ENCODE data around the gene PSMG4.
A peak's percentile ranks its signal among the peaks of the same experiment; 100 is the strongest.

Gene PSMG4

GRCh38 chr6:3294921-3295871 is 36.4 kb downstream of the PSMG4 start:
- 0 out of 2 replicates have a peak overlapping the region, but pooled peaks have one; percentile 2 for H3K4me3 ChIP-seq (ENCODE audit: low read depth, low read length)
- peak; percentile 99 for DNase-seq
- peak; percentile 87 for TF ChIP-seq CTCF (IDR thresholded peaks at IDR 0.05; ENCODE audit: low read depth, low read length)

GRCh38 chr6:3296078-3296477 is 37.3 kb downstream of the PSMG4 start:
- DNase-seq = peak; percentile 94
- Histone ChIP-seq H3K27me3 (ENCODE audit: insufficient read depth, low read depth, severe bottlenecking) (no peaks in the 10 kb centered on the region), H3K4me3 (ENCODE audit: low read depth, low read length) (peak overlapping the region; percentile 6), H3K9me3 (ENCODE audit: severe bottlenecking) (no peaks in the 10 kb centered on the region), H3K27ac (peak overlapping the region; percentile 97), H3K36me3 (peaks cover 18% of the 10 kb centered on the region)
- TF ChIP-seq CTCF (IDR thresholded peaks at IDR 0.05; ENCODE audit: low read depth, low read length) = peak; percentile 25; the same call in 1 of the 2 replicates

More at GRCh38 chr6:3294921-3295871, 36.4 kb downstream of the PSMG4 start:
- Histone ChIP-seq H3K36me3 (peaks cover 26% of the 10 kb centered on the region), H3K27me3 (ENCODE audit: insufficient read depth, low read depth, severe bottlenecking) (no peaks in the 10 kb centered on the region), H3K9me3 (ENCODE audit: severe bottlenecking) (no peaks in the 10 kb centered on the region), H3K27ac (peak overlapping the region; percentile 97)

- DNase-seq = peak; percentile 65
- H3K27me3 ChIP-seq (ENCODE audit: insufficient read depth, low read depth, severe bottlenecking) = no peaks in the 10 kb centered on the region
- peaks cover 18% of the 10 kb centered on the region for H3K36me3 ChIP-seq
- no peaks in the 10 kb centered on the region for H3K9me3 ChIP-seq (ENCODE audit: severe bottlenecking)
- no peak for TF ChIP-seq CTCF (IDR thresholded peaks at IDR 0.05; ENCODE audit: low read depth, low read length)
- peak overlapping the region; percentile 97 for H3K27ac ChIP-seq
- peak overlapping the region; percentile 6 for H3K4me3 ChIP-seq (ENCODE audit: low read depth, low read length)
Measured at GRCh38 chr6:3296537-3296936, 37.8 kb downstream of the PSMG4 start.

GRCh38 chr6:3297006-3297405 is 38.3 kb downstream of the PSMG4 start:
- Histone ChIP-seq H3K9me3 (ENCODE audit: severe bottlenecking) (peaks cover 4% of the 10 kb centered on the region), H3K27me3 (ENCODE audit: insufficient read depth, low read depth, severe bottlenecking) (no peaks in the 10 kb centered on the region), H3K27ac (peak overlapping the region; percentile 97), H3K36me3 (peaks cover 15% of the 10 kb centered on the region), H3K4me3 (ENCODE audit: low read depth, low read length) (no peak overlapping the region)
- 0 out of 2 replicates have a peak, but pooled peaks have one; percentile 6 for TF ChIP-seq CTCF (IDR thresholded peaks at IDR 0.05; ENCODE audit: low read depth, low read length)
- peak; percentile 64 for DNase-seq

GRCh38 chr6:3297909-3298308 is 39.2 kb downstream of the PSMG4 start:
- peak; percentile 58 for DNase-seq
- Histone ChIP-seq H3K36me3 (peaks cover 15% of the 10 kb centered on the region), H3K27me3 (ENCODE audit: insufficient read depth, low read depth, severe bottlenecking) (no peaks in the 10 kb centered on the region), H3K27ac (peak overlapping the region; percentile 97), H3K9me3 (ENCODE audit: severe bottlenecking) (peaks cover 4% of the 10 kb centered on the region), H3K4me3 (ENCODE audit: low read depth, low read length) (no peak overlapping the region)
- peak; percentile 34; the same call in 1 of the 2 replicates for TF ChIP-seq CTCF (IDR thresholded peaks at IDR 0.05; ENCODE audit: low read depth, low read length)
